HepG2 (cell line): ENCODE results near the gene NEAT1. TPM values are rescaled to one million over a fixed set of nuclear protein-coding genes. Genes with fewer than 3 reads are reported as not detected.
A peak's percentile ranks its signal among the peaks of the same experiment; 100 is the strongest.

ENCODE experiments used
- ATAC-seq: fragments of 200-7000 bp; cut with Tn5 transposase; 3 replicates; pipeline ENCODE4 v1.9.1; 2020; ENCODE audit warnings: mild to moderate bottlenecking, moderate library complexity
- BruUV-seq: library from RNA; stranded (reverse); fragments of 400-500 nt; replicated peaks from 2 replicates; lab custom pipeline; 2021; lab: Mats Ljungman, UMichigan
- CTCF ChIA-PET: fragments of 300-600 bp; formaldehyde crosslinking; extraction: SDS; loops from one replicate; lab custom pipeline; 2021; ENCODE audit warnings: low total read pairs, inconsistent platforms, low intra/inter-chr PET ratio; lab: Yijun Ruan, JAX
- POLR2A ChIA-PET: fragments of 350-600 bp; sonication (Branson Sonifier 250); formaldehyde crosslinking; loops from one replicate; lab custom pipeline; 2020; ENCODE audit warnings: antibody characterized with exemption, inconsistent platforms; lab: Yijun Ruan, JAX
- DNase-seq: peaks from one replicate; pipeline ENCODE4 v3.0.0-alpha.2; 2015; ENCODE audit warnings: low spot score
- FAIRE-seq: peaks from 3 replicates; lab custom pipeline; 2011; peaks lifted over from hg19 to GRCh38; lab: Jason Lieb, UNC
- H2AFZ ChIP-seq: one replicate; pipeline ENCODE4 v1.6.1; 2011; ENCODE audit warnings: low read length, inconsistent platforms
- H3K27ac ChIP-seq: fragments of 300-600 bp; 3 replicates; pipeline ENCODE4 v1.8.0; 2011; ENCODE audit warnings: mixed run types, mild to moderate bottlenecking, mixed read lengths, low read length, inconsistent platforms; ENCODE audit not compliant: insufficient read depth; ENCODE audit errors: extremely low read length
- H3K27me3 ChIP-seq, 2 experiments: fragments of 200-600 bp in 1 of 2; 2 replicates in 1 of 2; 3 replicates in 1 of 2; pipeline versions ENCODE4 v1.6.0 to v1.8.0; 2011; ENCODE audit warnings: low read length in 2 of 2, mild to moderate bottlenecking in 2 of 2, moderate library complexity in 2 of 2, inconsistent platforms in 1 of 2; ENCODE audit not compliant: insufficient read depth in 2 of 2, control insufficient read depth in 1 of 2
- H3K36me3 ChIP-seq, 2 experiments: fragments of 200-600 bp in 1 of 2; replicated peaks in 1 of 2; 2 replicates in 1 of 2; 3 replicates in 1 of 2; pipeline versions ENCODE4 v1.5.1 to v1.8.0; 2011; ENCODE audit warnings: low read length in 2 of 2, inconsistent platforms in 1 of 2; ENCODE audit not compliant: insufficient read depth in 2 of 2, control insufficient read depth in 1 of 2
- H3K4me1 ChIP-seq: 2 replicates; pipeline ENCODE4 v1.5.1; 2012; ENCODE audit warnings: low read length, inconsistent platforms; ENCODE audit not compliant: insufficient read depth
- H3K4me2 ChIP-seq: 2 replicates; pipeline ENCODE4 v1.6.0; 2011; ENCODE audit warnings: low read depth, low read length, inconsistent platforms
- H3K4me3 ChIP-seq, 3 experiments: fragments of 200-600 bp in 1 of 3; sonication (generic), shearing (Covaris generic) in 1 of 3; replicated peaks in 1 of 3; 2 replicates each; pipeline ENCODE4 v1.5.1; 2011 to 2016; ENCODE audit warnings: low read length in 3 of 3, inconsistent platforms in 2 of 3, low read depth in 2 of 3, mild to moderate bottlenecking in 2 of 3, control low read depth in 1 of 3, mixed read lengths in 1 of 3; ENCODE audit not compliant: insufficient read depth in 1 of 3
- H3K79me2 ChIP-seq: one replicate; pipeline ENCODE4 v1.6.1; 2011; ENCODE audit warnings: low read length, inconsistent platforms; ENCODE audit not compliant: insufficient read depth
- H3K9ac ChIP-seq: 2 replicates; pipeline ENCODE4 v1.6.0; 2011; ENCODE audit warnings: mild to moderate bottlenecking, low read depth, low read length, inconsistent platforms; ENCODE audit not compliant: insufficient read depth
- H3K9me3 ChIP-seq: 2 replicates; pipeline ENCODE4 v1.5.1; 2012; ENCODE audit warnings: mild to moderate bottlenecking, low read length
- H4K20me1 ChIP-seq: 2 replicates; pipeline ENCODE4 v1.6.0; 2011; ENCODE audit warnings: inconsistent platforms, mild to moderate bottlenecking, low read length, moderate library complexity; ENCODE audit not compliant: insufficient read depth
- EHMT2 ChIP-seq: fragments of 200-600 bp; sonication (generic); IDR thresholded peaks from 2 replicates; pipeline ENCODE4 v1.7.0; 2017; ENCODE audit warnings: antibody characterized with exemption, low read depth, low read length, borderline replicate concordance
- MED1 ChIP-seq: sonication (generic); formaldehyde crosslinking; IDR thresholded peaks from 2 replicates; pipeline ENCODE4 v1.4.0; 2020; ENCODE audit warnings: missing genetic modification reagents
- POLR2AphosphoS2 ChIP-seq: IDR thresholded peaks from 2 replicates; pipeline ENCODE4 v1.6.1; 2011; ENCODE audit warnings: low read depth, low read length, improper control_type of control experiment
- POLR2AphosphoS5 ChIP-seq: IDR thresholded peaks from 2 replicates; pipeline ENCODE4 v1.6.1; 2012; ENCODE audit warnings: low read depth, low read length
- POLR2G ChIP-seq: fragments of 200-400 bp; formaldehyde crosslinking; IDR thresholded peaks from 2 replicates; pipeline ENCODE4 v1.6.1; 2018; ENCODE audit warnings: mild to moderate bottlenecking, low read depth, low read length, moderate library complexity
- RBFOX2 ChIP-seq: fragments of 200-400 bp; formaldehyde crosslinking; IDR thresholded peaks from 2 replicates; pipeline ENCODE4 v1.6.1; 2017; ENCODE audit warnings: low read depth, mild to moderate bottlenecking, low read length
- RBM22 ChIP-seq: fragments of 200-400 bp; formaldehyde crosslinking; optimal IDR thresholded peaks from 2 replicates; pipeline ENCODE3; 2017; ENCODE audit warnings: mild to moderate bottlenecking, low read length, moderate library complexity
- SOX13 ChIP-seq, 3 experiments: fragments of 450-650 bp in 1 of 3; sonication (generic) in 1 of 3; formaldehyde crosslinking in 1 of 3; IDR thresholded peaks in 2 of 3; conservative IDR thresholded peaks in 1 of 3; 2 replicates each; pipeline versions ENCODE4 v1.5.0 to v1.6.1; 2016 to 2020; ENCODE audit warnings: antibody characterized with exemption in 1 of 3, mild to moderate bottlenecking in 1 of 3, missing compliant biosample characterization in 1 of 3, missing genetic modification reagents in 1 of 3, moderate library complexity in 1 of 3
- SRSF4 ChIP-seq: fragments of 200-400 bp; formaldehyde crosslinking; IDR thresholded peaks from one replicate; pipeline ENCODE4 v1.6.1; 2018; ENCODE audit warnings: mild to moderate bottlenecking, low read depth, low read length, moderate library complexity; ENCODE audit not compliant: poor library complexity, severe bottlenecking
- TEAD2 ChIP-seq: sonication (generic); formaldehyde crosslinking; IDR thresholded peaks from 2 replicates; pipeline ENCODE4 v1.9.0; 2021; ENCODE audit warnings: missing genetic modification reagents
- ZMYM3 ChIP-seq: sonication (generic); formaldehyde crosslinking; IDR thresholded peaks from 2 replicates; pipeline ENCODE4 v1.5.1; 2020; ENCODE audit warnings: mild to moderate bottlenecking, missing genetic modification reagents
- ZNF235 ChIP-seq: sonication (generic); formaldehyde crosslinking; IDR thresholded peaks from 2 replicates; pipeline ENCODE4 v1.8.1; 2023; ENCODE audit warnings: mild to moderate bottlenecking, missing genetic modification reagents, borderline replicate concordance
- ZNF556 ChIP-seq: sonication (generic); formaldehyde crosslinking; IDR thresholded peaks from 2 replicates; pipeline ENCODE4 v1.4.0; 2020; ENCODE audit warnings: mild to moderate bottlenecking, missing genetic modification reagents, borderline replicate concordance
- WGBS: methylation state at CpG from one replicate; pipeline ENCODE4 v1.1.6; 2017; ENCODE audit warnings: low lambda C conversion rate; 5-methylcytosine and 5-hydroxymethylcytosine counted together
- in situ Hi-C: cut with HindIII; loops from 2 replicates; pipeline ENCODE4 v1.10.0; 2017; ENCODE audit warnings: low pct_unique_long_range_greater_than_20kb; ENCODE audit not compliant: extremely low pct_ligation_motif_present
- intact Hi-C: fragments of 100-400 bp; cut with micrococcal nuclease; formaldehyde crosslinking; loops from one replicate; pipeline ENCODE4 v1.10.0; 2022; ENCODE audit not compliant: unreplicated experiment
- polyA plus RNA-seq, 8 experiments: library from polyadenylated mRNA; depleted of rRNA in 3 of 8; stranded (reverse) in 7 of 8; unstranded in 1 of 8; fragments of >200 nt; fragmentation: Illumina TruSeq in 4 of 8; extraction: Trizol in 4 of 8; gene quantifications; 2 replicates each; pipeline versions ENCODE4 v1.2.1 to v1.2.3, GENCODE V29; 2011 to 2016; ENCODE audit warnings: low read depth in 4 of 8, missing spikeins in 1 of 8, mixed read lengths in 1 of 8; ENCODE audit not compliant: insufficient read depth in 1 of 8
- total RNA-seq, 5 experiments: library from RNA; depleted of rRNA; stranded (reverse); fragments of >200 nt; fragmentation: Illumina TruSeq; extraction: Trizol; gene quantifications; 2 replicates each; pipeline ENCODE4 v1.2.3, GENCODE V29; 2016; ENCODE audit warnings: low read depth in 1 of 5
- TF ChIP-seq, protein P1 (sequence below): sonication (generic); formaldehyde crosslinking; IDR thresholded peaks from 2 replicates; pipeline ENCODE4 v1.5.1; 2020; ENCODE audit warnings: mild to moderate bottlenecking, missing genetic modification reagents, moderate library complexity

Gene NEAT1
- total and polyA plus RNA-seq, 2 of the 13 experiments (the other 11 are each of a cell fraction or from before 2014, with no cell fraction given), result 20.5 to 41.2 TPM

- Histone ChIP-seq H2AFZ (no peak overlapping the region), H3K27ac (no peak overlapping the region), H3K4me2 (no peak overlapping the region), H3K27me3 (no peaks in the 10 kb centered on the region), H3K4me1 (peaks cover 87% of the 10 kb centered on the region), H3K36me3 (peaks cover 8 to 44% of the 10 kb centered on the region in 2 experiments; a peak in 4 of 5 replicates), H3K79me2 (peaks cover 60% of the 10 kb centered on the region), H3K9ac (no peak overlapping the region), H4K20me1 (peaks cover 99% of the 10 kb centered on the region), H3K9me3 (no peaks in the 10 kb centered on the region), H3K4me3 (no peak overlapping the region)
- TF ChIP-seq TEAD2 (no peak), SRSF4 (peak; percentile 32), SOX13 (IDR thresholded peaks at IDR 0.05) (no peak), SOX13 (CRISPR knock-in tag; conservative IDR thresholded peaks at IDR 0.05 in 1 of 2, IDR thresholded peaks at IDR 0.05 in 1 of 2) (no peak), POLR2G (peak; percentile 42), RBM22 (peak; percentile 88), ZNF556 (CRISPR knock-in tag) (no peak), POLR2AphosphoS5 (peak; percentile 60), EHMT2 (no peak), ZMYM3 (CRISPR knock-in tag) (no peak), RBFOX2 (peak; percentile 63; the same call in 1 of the 2 replicates), ZNF235 (no peak), POLR2AphosphoS2 (peak; percentile 65; the same call in 1 of the 2 replicates), MED1 (CRISPR knock-in tag) (0 out of 2 replicates have a peak, but pooled peaks have one; percentile 6)
- TF ChIP-seq, protein P1, sequence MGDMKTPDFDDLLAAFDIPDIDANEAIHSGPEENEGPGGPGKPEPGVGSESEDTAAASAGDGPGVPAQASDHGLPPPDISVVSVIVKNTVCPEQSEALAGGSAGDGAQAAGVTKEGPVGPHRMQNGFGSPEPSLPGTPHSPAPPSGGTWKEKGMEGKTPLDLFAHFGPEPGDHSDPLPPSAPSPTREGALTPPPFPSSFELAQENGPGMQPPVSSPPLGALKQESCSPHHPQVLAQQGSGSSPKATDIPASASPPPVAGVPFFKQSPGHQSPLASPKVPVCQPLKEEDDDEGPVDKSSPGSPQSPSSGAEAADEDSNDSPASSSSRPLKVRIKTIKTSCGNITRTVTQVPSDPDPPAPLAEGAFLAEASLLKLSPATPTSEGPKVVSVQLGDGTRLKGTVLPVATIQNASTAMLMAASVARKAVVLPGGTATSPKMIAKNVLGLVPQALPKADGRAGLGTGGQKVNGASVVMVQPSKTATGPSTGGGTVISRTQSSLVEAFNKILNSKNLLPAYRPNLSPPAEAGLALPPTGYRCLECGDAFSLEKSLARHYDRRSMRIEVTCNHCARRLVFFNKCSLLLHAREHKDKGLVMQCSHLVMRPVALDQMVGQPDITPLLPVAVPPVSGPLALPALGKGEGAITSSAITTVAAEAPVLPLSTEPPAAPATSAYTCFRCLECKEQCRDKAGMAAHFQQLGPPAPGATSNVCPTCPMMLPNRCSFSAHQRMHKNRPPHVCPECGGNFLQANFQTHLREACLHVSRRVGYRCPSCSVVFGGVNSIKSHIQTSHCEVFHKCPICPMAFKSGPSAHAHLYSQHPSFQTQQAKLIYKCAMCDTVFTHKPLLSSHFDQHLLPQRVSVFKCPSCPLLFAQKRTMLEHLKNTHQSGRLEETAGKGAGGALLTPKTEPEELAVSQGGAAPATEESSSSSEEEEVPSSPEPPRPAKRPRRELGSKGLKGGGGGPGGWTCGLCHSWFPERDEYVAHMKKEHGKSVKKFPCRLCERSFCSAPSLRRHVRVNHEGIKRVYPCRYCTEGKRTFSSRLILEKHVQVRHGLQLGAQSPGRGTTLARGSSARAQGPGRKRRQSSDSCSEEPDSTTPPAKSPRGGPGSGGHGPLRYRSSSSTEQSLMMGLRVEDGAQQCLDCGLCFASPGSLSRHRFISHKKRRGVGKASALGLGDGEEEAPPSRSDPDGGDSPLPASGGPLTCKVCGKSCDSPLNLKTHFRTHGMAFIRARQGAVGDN (CRISPR knock-in tag), result no peak
- WGBS, result 94% methylated on average over 5 of the region's 5 CpGs
- no peak for DNase-seq
- BruUV-seq, result no TSS peak
- peak; percentile 2 for ATAC-seq
- ChIA-PET CTCF (no interaction called here), POLR2A (interaction anchor here (0.9 to 4.9 kb wide), 6 partner anchors 12 to 101 kb away, joined by 3 to 38 read pairs (median 4); partner anchors contain the start of genes DPF2 and NEAT1)
- no peak for FAIRE-seq
- in situ Hi-C loops, result no loop called here
- intact Hi-C loops, result no loop called here
Observed at GRCh38 chr11:65434667-65435410, 12.2 kb downstream of the NEAT1 start.
